Measurements from ENCODE around the gene CHRDL2.

CHRDL2 gene

DNA sequence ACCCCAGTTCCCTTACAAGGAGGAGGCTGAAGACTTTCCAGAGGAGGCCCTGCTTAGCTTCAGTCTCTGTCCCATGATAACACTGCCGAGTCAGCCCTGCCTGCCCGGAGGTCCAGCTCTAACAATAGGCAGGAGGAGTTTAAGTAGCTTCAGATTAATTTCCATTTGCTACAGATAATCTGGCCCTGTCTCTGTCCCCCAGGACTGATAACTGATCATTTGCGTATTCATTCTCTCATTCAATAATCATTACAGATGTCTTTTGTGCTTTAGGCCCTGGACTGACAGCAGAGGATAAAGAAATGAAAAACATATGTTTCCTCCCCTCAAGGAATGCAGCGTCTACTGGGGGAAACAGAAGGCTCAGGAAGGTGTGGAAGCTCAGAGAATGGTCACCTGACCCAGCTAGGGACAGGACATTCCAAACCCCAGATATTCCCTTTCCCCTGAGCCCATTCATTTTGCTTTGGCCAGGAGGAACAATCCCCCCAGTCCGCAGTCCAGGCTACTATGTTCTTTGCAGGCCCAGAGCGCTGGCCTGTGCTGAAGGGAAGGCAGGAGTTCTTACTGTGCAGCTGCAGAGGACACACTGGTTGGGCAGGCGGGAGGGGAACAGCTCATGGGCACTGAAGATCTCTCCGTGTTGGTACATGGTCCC, 20.8 kb downstream of the CHRDL2 start:
- no peaks in the 10 kb centered on the region for H3K36me3 Mint-ChIP-seq
- no peak overlapping the region for H3K27ac Mint-ChIP-seq
- DNase-seq (no peak), ATAC-seq (replicated peaks) (no peak)
- no peak overlapping the region for H3K4me3 Mint-ChIP-seq
- no peaks in the 10 kb centered on the region for H3K4me1 Mint-ChIP-seq
- no peaks in the 10 kb centered on the region for H3K27me3 Mint-ChIP-seq
- no peaks in the 10 kb centered on the region for H3K9me3 Mint-ChIP-seq

DNA sequence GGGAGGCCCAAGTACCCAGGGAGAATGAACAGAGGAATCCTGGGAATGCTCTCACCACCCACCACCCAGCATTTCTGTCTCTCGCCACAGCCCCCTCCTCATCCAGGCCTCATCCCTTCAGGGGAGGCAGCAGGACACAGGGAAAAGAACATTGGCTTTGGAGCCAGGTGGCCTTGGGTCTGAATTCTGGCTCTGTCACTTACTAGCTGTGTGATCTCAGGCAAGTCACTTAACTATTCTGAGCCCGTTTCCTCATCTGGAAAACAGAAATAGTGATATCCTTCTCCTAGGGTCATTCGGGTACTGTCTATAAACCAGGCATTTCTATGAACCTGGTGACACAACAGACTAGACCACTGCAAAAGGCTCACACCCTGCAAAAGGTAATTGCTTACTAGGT, 22.1 kb downstream of the CHRDL2 start:
- Mint-ChIP-seq H3K9me3 (no peaks in the 10 kb centered on the region), H3K27ac (peak overlapping the region; percentile 76), H3K4me1 (no peaks in the 10 kb centered on the region), H3K36me3 (no peaks in the 10 kb centered on the region), H3K4me3 (no peak overlapping the region), H3K27me3 (no peaks in the 10 kb centered on the region)
- no peak for ATAC-seq (replicated peaks)
- no peak for DNase-seq

- ATAC-seq (replicated peaks) (no peak), DNase-seq (no peak)
- no peaks in the 10 kb centered on the region for H3K4me1 Mint-ChIP-seq
- no peaks in the 10 kb centered on the region for H3K36me3 Mint-ChIP-seq
- no peaks in the 10 kb centered on the region for H3K9me3 Mint-ChIP-seq
- no peak overlapping the region for H3K4me3 Mint-ChIP-seq
- H3K27me3 Mint-ChIP-seq = no peaks in the 10 kb centered on the region
- no peak overlapping the region for H3K27ac Mint-ChIP-seq
Measured at GRCh38 chr11:74707602-74708510, 23.4 kb downstream of the CHRDL2 start.

DNA sequence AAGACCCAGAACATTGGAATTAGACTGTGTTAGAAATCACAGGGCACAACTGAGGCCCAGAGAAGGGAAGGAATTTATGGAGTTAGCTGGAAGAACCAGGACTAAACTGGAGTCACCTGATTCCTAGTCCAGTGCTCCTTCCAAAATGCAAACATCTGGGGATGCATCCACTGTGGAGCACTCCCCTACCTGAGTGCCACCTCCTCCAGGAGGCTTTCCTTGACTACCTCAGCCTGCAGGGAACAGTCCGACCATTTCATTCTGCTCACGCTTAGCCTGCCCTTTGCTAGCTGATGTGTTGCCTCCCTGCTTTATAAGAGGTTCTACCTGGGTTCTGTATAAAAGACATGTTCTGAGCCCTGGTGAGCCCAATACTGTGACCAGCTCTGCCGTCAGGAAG, 24.0 kb downstream of the CHRDL2 start:
- no peaks in the 10 kb centered on the region for H3K27me3 Mint-ChIP-seq
- H3K27ac Mint-ChIP-seq = no peak overlapping the region
- no peak for ATAC-seq (replicated peaks)
- H3K4me3 Mint-ChIP-seq = no peak overlapping the region
- H3K36me3 Mint-ChIP-seq = no peaks in the 10 kb centered on the region
- DNase-seq = no peak
- H3K4me1 Mint-ChIP-seq = peaks cover 0 to 3% of the 10 kb centered on the region in 2 donors
- H3K9me3 Mint-ChIP-seq = no peaks in the 10 kb centered on the region

GRCh38 chr11:74703211-74703610, 28.0 kb downstream of the CHRDL2 start:
- H3K27ac Mint-ChIP-seq = no peak overlapping the region
- H3K36me3 Mint-ChIP-seq = no peaks in the 10 kb centered on the region

DNA sequence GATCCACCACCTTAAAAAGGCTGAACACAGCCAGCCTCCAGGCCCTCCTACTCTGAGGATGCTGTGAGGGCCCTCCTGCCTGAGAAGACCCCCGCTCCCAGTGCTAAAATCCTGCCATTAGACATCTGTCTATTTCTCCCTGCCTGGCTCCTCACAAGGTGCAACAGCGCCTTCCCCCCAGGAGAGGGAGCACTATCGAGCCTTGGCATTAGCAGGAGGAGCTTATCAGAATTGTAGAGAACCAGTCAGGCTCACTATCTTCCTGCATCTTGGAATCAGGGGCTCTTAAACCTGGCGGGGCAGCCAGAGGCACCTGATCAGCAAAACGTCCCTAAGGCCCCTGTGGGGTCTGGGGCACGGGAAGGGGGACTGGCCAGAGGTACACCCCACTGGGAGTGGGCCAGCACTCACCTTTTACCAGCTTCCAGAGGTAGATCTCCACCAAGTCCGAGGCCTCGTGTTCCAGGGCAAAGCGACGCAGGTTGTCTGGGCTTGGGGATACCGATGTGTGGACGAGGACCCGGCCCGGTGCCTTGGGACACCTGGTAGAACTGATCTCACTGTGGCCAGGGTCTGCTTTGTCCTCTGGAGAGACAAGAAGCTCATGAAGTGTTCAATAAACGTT, 28.7 kb downstream of the CHRDL2 start:
- ATAC-seq (replicated peaks) (peak; percentile 81 to 82), DNase-seq (peak; percentile 23)

More at GRCh38 chr11:74703211-74703610, 28.0 kb downstream of the CHRDL2 start:
- ATAC-seq (replicated peaks) (no peak), DNase-seq (no peak)
- Mint-ChIP-seq H3K4me3 (no peak overlapping the region), H3K27me3 (no peaks in the 10 kb centered on the region), H3K9me3 (no peaks in the 10 kb centered on the region), H3K4me1 (peaks cover 0 to 3% of the 10 kb centered on the region in 2 donors)

GRCh38 chr11:74701351-74701750, 29.9 kb downstream of the CHRDL2 start:
- Mint-ChIP-seq H3K27ac (no peak overlapping the region), H3K27me3 (peaks cover 5 to 13% of the 10 kb centered on the region in 2 donors), H3K4me3 (no peak overlapping the region), H3K36me3 (no peaks in the 10 kb centered on the region), H3K4me1 (peaks cover 5 to 11% of the 10 kb centered on the region in 2 donors), H3K9me3 (no peaks in the 10 kb centered on the region)
- DNase-seq (no peak), ATAC-seq (replicated peaks) (no peak)

More for the DNA sequence above, 28.7 kb downstream of the CHRDL2 start:
- H3K9me3 Mint-ChIP-seq = no peaks in the 10 kb centered on the region
- H3K27ac Mint-ChIP-seq = no peak overlapping the region
- H3K36me3 Mint-ChIP-seq = no peaks in the 10 kb centered on the region
- peaks cover 0 to 3% of the 10 kb centered on the region in 2 donors for H3K4me1 Mint-ChIP-seq
- H3K4me3 Mint-ChIP-seq = no peak overlapping the region
- peaks cover 0 to 2% of the 10 kb centered on the region in 2 donors for H3K27me3 Mint-ChIP-seq

GRCh38 chr11:74699615-74700396, 31.4 kb downstream of the CHRDL2 start:
- DNase-seq = no peak
- H3K27ac Mint-ChIP-seq = no peak overlapping the region
- H3K4me1 Mint-ChIP-seq = peaks cover 5 to 11% of the 10 kb centered on the region in 2 donors
- ATAC-seq (replicated peaks) = no peak
- no peak overlapping the region for H3K4me3 Mint-ChIP-seq
- H3K9me3 Mint-ChIP-seq = no peaks in the 10 kb centered on the region
- no peaks in the 10 kb centered on the region for H3K36me3 Mint-ChIP-seq
- peaks cover 5 to 20% of the 10 kb centered on the region in 2 donors for H3K27me3 Mint-ChIP-seq

DNA sequence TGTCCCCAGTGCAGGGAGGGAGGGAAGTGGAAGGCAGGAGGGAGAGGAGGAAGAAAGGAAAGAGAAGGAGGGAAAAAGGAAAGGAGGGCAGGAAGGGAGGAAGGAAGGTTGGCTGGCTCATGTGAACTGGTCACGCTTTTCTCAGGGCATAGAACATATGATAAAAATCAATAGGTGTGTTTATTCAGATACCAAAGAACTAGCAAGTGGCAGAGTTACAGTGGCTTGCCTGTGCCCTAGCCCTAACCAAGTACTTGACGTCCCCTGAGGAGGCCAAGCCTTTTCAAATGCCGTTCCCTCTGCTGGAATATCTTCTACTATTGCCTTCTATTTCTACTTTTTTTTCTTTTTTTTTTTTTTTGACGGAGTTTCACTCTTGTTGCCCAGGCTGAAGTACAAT, 33.5 kb downstream of the CHRDL2 start:
- H3K9me3 Mint-ChIP-seq = no peaks in the 10 kb centered on the region
- H3K4me3 Mint-ChIP-seq = no peak overlapping the region
- no peak for ATAC-seq (replicated peaks)
- H3K27ac Mint-ChIP-seq = no peak overlapping the region
- peaks cover 5 to 11% of the 10 kb centered on the region in 2 donors for H3K4me1 Mint-ChIP-seq
- H3K27me3 Mint-ChIP-seq = peaks cover 13 to 34% of the 10 kb centered on the region in 2 donors
- DNase-seq = no peak
- no peaks in the 10 kb centered on the region for H3K36me3 Mint-ChIP-seq

- DNase-seq (no peak), ATAC-seq (replicated peaks) (no peak)
- Mint-ChIP-seq H3K9me3 (no peaks in the 10 kb centered on the region), H3K27me3 (peaks cover 13 to 34% of the 10 kb centered on the region in 2 donors), H3K4me3 (peak overlapping the region in 1 of 2 donors; percentile 10), H3K4me1 (peaks cover 5 to 9% of the 10 kb centered on the region in 2 donors), H3K36me3 (no peaks in the 10 kb centered on the region), H3K27ac (no peak overlapping the region)
Measured at GRCh38 chr11:74696939-74697675, 34.1 kb downstream of the CHRDL2 start.

DNA sequence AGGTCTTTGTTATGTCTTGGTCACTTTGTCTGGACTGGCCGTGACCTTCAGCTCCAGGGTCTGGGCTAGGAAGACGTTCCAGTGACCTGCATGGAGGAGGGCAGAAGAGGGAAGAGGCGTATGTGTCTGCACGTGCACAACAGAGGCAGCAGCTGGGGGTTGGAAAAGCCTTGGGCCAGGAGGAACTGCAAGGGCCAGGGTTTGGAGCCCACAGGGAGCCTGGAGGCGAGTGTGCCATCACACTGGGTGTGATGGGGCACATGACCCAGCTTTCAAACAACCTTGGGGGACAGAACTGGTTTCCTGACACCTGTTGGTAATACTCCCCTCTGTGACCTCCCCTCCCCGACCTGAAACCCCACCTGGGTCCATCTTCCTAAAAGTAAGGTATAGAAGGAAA, 34.7 kb downstream of the CHRDL2 start:
- H3K4me3 Mint-ChIP-seq = no peak overlapping the region
- no peaks in the 10 kb centered on the region for H3K9me3 Mint-ChIP-seq
- ATAC-seq (replicated peaks) (no peak), DNase-seq (no peak)
- no peak overlapping the region for H3K27ac Mint-ChIP-seq
- peaks cover 13 to 34% of the 10 kb centered on the region in 2 donors for H3K27me3 Mint-ChIP-seq
- peaks cover 5 to 9% of the 10 kb centered on the region in 2 donors for H3K4me1 Mint-ChIP-seq
- H3K36me3 Mint-ChIP-seq = no peaks in the 10 kb centered on the region

DNA sequence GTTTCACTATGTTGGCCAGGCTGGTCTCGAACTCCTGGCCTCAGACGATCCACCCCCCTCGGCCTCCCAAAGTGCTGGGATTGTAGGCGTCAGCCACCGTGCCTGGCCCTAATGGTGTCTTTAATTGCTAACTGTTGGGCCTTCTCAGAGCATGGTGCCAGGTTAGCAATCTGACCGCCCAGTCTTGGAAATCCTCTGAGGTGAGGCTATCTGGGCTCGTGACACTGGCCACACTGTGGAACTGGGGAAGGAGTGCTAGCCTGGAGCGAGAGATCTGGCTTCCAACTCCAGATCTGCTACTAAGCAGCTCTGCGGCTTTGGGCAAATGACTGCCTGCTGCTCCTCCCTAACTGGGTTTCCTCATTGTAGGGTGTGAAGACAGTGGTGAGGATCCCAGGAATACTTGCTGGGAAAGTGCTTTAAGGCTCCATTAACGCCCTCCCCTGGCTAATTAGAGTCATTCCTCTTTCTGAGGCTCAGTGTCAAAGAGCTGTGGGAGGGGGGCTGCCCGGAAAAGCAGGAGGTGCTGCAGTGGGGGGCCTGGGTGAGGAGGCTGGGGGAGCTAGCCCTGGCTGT, 35.4 kb downstream of the CHRDL2 start:
- DNase-seq = no peak
- Mint-ChIP-seq H3K4me1 (peaks cover 5 to 9% of the 10 kb centered on the region in 2 donors), H3K27ac (no peak overlapping the region)

More for the DNA sequence above, 35.4 kb downstream of the CHRDL2 start:
- Mint-ChIP-seq H3K9me3 (no peaks in the 10 kb centered on the region), H3K36me3 (no peaks in the 10 kb centered on the region), H3K4me3 (no peak overlapping the region), H3K27me3 (peaks cover 13 to 34% of the 10 kb centered on the region in 2 donors)
- ATAC-seq (replicated peaks) = no peak

Data from stimulated activated naive B cell treated with anti-CD40 and anti-IgM and Interleukin-4, amounts not matched to agents 10 μg/mL and 1 μg/mL and 100 μg/mL, for 72 hours (primary cell).